GM19438 (cell line): Measurements from ENCODE around the gene SIL1.

ENCODE experiments used
- ATAC-seq: cut with Tn5 transposase; IDR thresholded peaks from one replicate; pipeline ENCODE4 v1.9.1; 2021; ENCODE audit warnings: low read depth; ENCODE audit not compliant: unreplicated experiment

The SIL1 gene

GRCh38 chr5:138990986-138991590 is 207.1 kb downstream of the SIL1 start:
- no peak for ATAC-seq

- ATAC-seq, result no peak
These were observed 208.4 kb downstream of the SIL1 start for GRCh38 chr5:138989720-138990119.

GRCh38 chr5:138986186-138986800 is 211.9 kb downstream of the SIL1 start:
- no peak for ATAC-seq

GRCh38 chr5:138985683-138986082 is 212.5 kb downstream of the SIL1 start:
- no peak for ATAC-seq

- no peak for ATAC-seq
These were observed 212.9 kb downstream of the SIL1 start for GRCh38 chr5:138985256-138985655.

DNA sequence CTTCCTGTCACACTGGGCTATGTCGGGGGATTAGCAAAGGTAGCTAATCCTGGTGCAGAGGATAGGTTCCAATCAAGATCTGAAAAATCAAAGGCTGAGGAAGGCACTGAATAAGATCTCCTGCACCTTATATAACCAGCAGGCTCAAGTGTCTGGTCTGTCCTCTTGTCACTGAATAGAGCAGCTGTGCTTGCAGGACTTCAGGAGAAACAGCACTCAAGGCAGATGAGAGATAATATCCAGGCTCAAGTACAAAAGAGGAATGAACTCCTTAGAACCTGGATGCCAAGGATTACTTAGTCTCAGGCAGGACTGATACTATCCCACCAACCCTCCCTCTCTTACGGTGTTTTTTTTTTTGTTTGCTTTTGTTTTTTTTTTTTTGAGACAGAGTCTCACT is 214.2 kb downstream of the SIL1 start:
- ATAC-seq, result no peak

DNA sequence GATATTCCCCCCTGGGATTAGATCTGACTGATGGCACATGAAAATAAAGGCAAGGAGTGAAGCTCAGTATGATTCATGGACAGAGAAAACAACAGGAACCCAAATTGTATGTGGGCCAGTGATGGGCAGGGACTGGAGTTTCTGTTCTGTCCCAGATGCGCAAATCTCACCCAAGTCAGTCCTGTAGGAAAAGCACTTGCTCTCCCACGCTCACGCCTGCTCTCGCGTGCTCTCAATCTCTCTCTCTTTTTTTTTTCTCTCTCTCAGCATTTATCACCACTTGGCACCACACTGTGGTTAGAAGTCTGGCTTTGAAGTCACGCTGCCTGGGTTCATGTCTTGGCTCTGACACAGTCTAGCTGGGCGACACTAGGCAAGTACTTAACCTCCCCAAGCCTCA is 216.6 kb downstream of the SIL1 start:
- ATAC-seq, result no peak

- ATAC-seq, result no peak
These were observed 217.0 kb downstream of the SIL1 start for GRCh38 chr5:138981131-138981530.

GRCh38 chr5:138980441-138980840 is 217.7 kb downstream of the SIL1 start:
- ATAC-seq, result no peak

- no peak for ATAC-seq
These were observed 218.4 kb downstream of the SIL1 start for GRCh38 chr5:138979684-138980280.

GRCh38 chr5:138978581-138978980 is 219.6 kb downstream of the SIL1 start:
- no peak for ATAC-seq

DNA sequence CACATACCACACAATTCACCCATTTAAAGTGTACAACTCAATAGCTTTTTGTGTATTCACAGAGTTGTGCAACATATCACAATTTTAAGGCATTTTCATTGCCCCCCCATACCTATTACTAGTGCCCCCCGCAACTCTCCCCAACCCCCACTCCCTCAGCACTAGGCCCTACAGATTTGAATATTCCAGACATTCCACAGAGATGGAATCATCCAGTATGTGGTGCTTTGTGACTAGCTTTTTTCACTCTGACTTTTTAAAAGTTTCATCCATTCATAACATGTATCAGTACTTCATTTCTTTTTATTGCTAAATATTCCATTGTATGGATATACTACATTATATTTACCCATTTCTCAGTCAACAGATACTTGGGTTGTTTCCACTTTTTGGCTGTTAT is 220.1 kb downstream of the SIL1 start:
- ATAC-seq, result no peak

DNA sequence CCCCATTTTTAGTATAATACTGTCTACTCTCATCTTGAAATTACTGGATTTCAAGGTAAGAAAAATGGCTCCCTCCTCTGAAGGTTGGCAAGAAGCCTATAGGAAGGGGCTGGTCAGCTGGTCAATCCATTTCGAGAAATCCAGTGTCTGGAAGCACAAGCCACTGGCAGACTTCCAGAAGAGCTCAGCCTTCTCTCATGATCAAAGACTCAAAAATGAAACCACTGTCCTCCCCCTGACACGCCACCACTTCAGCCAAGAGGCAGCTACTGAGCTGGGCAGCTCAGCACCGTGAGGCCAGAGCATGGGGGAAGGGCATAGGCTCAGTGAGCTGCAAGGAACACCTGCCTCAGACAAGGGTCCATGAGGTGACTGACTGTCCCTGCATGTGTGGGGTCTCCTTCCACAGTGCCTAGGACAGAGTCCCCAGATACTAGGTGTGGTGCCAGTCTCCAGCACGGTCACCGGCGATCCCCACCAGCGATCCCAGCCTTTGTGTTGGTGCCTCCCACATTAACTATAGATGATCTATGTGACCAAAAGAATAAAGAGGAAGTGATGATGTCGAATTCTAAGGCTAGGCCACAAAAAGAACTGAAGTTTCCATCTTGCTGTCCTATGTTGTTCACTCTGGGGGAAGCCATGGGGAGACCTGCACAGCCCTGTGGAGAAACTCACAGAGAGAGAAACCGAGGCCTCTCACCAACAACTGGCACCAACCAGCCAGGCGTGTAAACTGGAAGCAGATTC is 222.9 kb downstream of the SIL1 start:
- ATAC-seq, result no peak

- ATAC-seq, result no peak
These were observed 223.7 kb downstream of the SIL1 start for GRCh38 chr5:138974227-138975063.

- no peak for ATAC-seq
These were observed 225.3 kb downstream of the SIL1 start for GRCh38 chr5:138972836-138973235.

DNA sequence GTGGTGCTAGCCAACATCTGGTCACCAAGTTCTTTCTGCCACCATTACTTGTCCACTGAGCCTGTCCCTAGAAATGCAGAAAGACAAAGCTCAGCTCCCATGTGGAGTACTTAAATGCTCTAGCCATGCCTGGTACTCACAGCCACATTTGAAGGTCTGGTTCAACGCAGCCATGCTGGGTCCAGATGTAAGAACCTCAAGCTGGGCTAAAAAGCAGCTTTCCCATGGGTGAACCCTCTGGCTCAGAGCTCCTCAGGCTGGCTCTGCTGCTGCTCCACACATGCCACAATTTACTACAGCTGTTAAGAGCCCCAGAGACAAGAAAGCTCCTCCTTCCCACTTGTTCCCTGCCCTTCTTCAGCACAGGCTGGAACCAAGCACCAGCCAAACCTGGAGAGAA is 225.9 kb downstream of the SIL1 start:
- ATAC-seq, result no peak

GRCh38 chr5:138969323-138970002 is 228.7 kb downstream of the SIL1 start:
- ATAC-seq, result no peak

GRCh38 chr5:138968601-138969000 is 229.6 kb downstream of the SIL1 start:
- ATAC-seq, result no peak

DNA sequence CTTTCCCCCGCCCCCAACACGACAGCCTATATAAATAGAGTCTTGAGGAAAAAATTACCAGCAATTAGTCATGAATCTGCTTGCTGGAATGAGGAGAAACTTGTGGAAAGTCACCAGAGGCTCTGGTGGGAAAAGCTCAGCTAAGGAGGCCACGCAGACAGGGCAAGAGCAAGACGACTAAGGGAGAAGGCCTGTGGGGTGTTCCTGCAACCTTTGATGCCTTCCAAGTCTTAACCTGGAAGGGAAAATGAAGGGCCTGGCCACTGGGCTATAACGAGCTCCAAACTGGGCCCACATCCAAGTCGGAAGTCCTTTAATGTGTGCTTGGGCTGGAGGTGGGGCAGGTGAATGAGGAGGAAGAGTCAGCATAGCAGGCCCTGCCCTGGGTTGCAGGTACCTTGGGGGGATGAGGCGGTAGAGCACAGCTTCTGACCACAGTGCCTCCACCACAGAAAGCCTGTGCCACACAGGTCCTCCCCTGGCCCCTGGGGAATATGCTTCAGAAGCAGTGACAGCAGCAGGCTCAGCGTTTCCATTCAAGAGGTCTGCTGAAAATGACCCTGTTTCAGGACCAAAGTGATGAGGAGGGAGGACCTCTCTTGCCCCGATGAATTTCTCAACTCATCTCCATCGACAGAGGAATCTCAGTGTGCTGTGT is 230.2 kb downstream of the SIL1 start:
- no peak for ATAC-seq
